Tibial artery (tissue), 4 donors: ENCODE measurements around the gene FAM171A1.

Experiments
- DNase-seq, 2 donors: peaks; one replicate each; pipeline ENCODE4 v3.0.0-alpha.2; 2019
- H3K27ac ChIP-seq, 2 donors: fragments of 200-600 bp; sonication (generic) in 1 of 2; 1 replicate in 1 of 2; 2 replicates in 1 of 2; pipeline ENCODE4 v1.5.1; 2018 to 2019; ENCODE audit warnings: mild to moderate bottlenecking in 1 of 2
- H3K27me3 ChIP-seq, 2 donors: fragments of 200-600 bp; sonication (generic) in 1 of 2; one replicate each; pipeline versions ENCODE4 v1.5.1 to v1.6.0; 2016 to 2019
- H3K36me3 ChIP-seq, 3 donors: fragments of 200-600 bp; sonication (generic) in 2 of 3; one replicate each; pipeline ENCODE4 v1.5.1; 2016 to 2019; ENCODE audit warnings: mild to moderate bottlenecking in 2 of 3
- H3K4me1 ChIP-seq, 4 donors: fragments of 200-600 bp; sonication (generic) in 2 of 4; 1 replicate in 3 of 4; 2 replicates in 1 of 4; pipeline ENCODE4 v1.5.1; 2016 to 2019
- H3K4me3 ChIP-seq, 2 donors: fragments of 200-600 bp; sonication (generic) in 1 of 2; 1 replicate in 1 of 2; 2 replicates in 1 of 2; pipeline ENCODE4 v1.5.1; 2018 to 2019; ENCODE audit warnings: mild to moderate bottlenecking in 2 of 2
- H3K9me3 ChIP-seq, 3 donors: fragments of 200-600 bp; sonication (generic) in 1 of 3; one replicate each; pipeline ENCODE4 v1.5.1; 2016 to 2019
- intact Hi-C: fragments of 100-400 bp; cut with DNase I; formaldehyde crosslinking; loops from one replicate; pipeline ENCODE4 v1.15.0; 2023; ENCODE audit warnings: low total_unique reads
- TF ChIP-seq, protein P1 (sequence below), 2 experiments: fragments of 200-600 bp in 1 of 2; fragments of 450-650 bp in 1 of 2; IDR thresholded peaks; one replicate each; pipeline ENCODE4 v1.5.1; 2017 to 2019; ENCODE audit warnings: antibody characterized with exemption in 2 of 2, mild to moderate bottlenecking in 1 of 2, moderate library complexity in 1 of 2

Gene FAM171A1

DNA sequence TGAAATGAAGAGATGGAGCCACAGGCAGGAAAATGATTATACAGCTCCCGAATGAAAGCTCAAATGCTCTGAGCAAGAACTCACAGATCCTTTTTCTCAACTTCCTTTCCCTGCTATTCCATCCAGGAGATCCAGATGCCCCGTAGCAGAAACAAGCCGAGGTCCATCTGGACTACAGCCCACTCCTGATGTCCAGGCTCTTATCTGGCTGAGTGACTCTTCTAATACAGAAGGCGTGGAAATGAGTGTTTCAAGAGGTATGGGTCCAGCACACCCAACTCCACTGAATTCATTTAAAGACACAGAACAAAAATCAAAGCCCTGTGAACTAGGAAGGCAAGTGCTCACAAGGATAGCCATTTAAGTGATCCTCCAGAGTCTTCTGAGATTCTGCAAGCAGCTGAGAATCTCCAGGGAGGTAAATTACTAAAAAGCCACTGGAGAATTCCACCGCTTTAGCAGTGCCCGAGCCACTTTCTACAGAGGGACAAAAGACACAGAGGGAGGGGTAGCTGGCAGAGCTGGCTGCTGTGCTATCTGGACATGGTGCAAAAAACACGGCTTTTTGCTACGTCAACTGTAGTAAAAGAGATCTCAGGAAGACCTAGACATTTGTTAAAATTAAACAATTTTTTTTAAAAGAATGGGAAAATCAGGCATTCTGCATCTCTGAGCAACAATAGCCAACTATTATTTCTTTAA is 24.5 kb downstream of the FAM171A1 start:
- Histone ChIP-seq H3K4me1 (peaks cover 0 to 6% (median 1%) of the 10 kb centered on the region in 4 donors), H3K9me3 (no peaks in the 10 kb centered on the region), H3K27ac (no peak overlapping the region), H3K36me3 (no peaks in the 10 kb centered on the region), H3K4me3 (no peak overlapping the region), H3K27me3 (no peaks in the 10 kb centered on the region)
- TF ChIP-seq, protein P1, sequence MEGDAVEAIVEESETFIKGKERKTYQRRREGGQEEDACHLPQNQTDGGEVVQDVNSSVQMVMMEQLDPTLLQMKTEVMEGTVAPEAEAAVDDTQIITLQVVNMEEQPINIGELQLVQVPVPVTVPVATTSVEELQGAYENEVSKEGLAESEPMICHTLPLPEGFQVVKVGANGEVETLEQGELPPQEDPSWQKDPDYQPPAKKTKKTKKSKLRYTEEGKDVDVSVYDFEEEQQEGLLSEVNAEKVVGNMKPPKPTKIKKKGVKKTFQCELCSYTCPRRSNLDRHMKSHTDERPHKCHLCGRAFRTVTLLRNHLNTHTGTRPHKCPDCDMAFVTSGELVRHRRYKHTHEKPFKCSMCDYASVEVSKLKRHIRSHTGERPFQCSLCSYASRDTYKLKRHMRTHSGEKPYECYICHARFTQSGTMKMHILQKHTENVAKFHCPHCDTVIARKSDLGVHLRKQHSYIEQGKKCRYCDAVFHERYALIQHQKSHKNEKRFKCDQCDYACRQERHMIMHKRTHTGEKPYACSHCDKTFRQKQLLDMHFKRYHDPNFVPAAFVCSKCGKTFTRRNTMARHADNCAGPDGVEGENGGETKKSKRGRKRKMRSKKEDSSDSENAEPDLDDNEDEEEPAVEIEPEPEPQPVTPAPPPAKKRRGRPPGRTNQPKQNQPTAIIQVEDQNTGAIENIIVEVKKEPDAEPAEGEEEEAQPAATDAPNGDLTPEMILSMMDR (IDR thresholded peaks at IDR 0.05): no peak
- intact Hi-C loops: no loop called here
- DNase-seq: no peak

DNA sequence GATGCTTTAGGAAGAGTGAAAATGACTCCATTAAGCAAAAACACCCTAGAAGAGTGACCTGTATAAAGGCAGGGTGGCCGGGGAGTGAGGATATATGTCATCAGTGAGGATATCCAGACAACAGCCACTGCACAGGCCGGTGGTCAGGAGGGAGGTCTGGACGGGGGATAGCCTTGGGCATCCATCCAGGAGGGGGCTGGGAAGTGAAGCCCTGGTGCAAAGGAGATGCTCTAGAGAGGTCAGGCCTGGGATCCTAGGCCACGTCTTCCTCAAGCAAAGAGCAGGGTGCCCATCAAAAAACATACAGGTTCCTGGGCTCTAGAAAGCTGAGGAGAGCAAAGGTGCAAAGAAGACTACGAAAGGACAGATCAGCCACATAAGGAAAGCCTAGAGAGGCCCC is 25.6 kb downstream of the FAM171A1 start:
- H3K4me3 ChIP-seq: no peak overlapping the region
- intact Hi-C loops: no loop called here
- no peak overlapping the region for H3K27ac ChIP-seq
- H3K9me3 ChIP-seq: no peaks in the 10 kb centered on the region
- no peaks in the 10 kb centered on the region for H3K36me3 ChIP-seq
- H3K27me3 ChIP-seq: no peaks in the 10 kb centered on the region
- no peak for DNase-seq
- peaks cover 0 to 6% (median 1%) of the 10 kb centered on the region in 4 donors for H3K4me1 ChIP-seq
- TF ChIP-seq, protein P1 (IDR thresholded peaks at IDR 0.05): no peak

DNA sequence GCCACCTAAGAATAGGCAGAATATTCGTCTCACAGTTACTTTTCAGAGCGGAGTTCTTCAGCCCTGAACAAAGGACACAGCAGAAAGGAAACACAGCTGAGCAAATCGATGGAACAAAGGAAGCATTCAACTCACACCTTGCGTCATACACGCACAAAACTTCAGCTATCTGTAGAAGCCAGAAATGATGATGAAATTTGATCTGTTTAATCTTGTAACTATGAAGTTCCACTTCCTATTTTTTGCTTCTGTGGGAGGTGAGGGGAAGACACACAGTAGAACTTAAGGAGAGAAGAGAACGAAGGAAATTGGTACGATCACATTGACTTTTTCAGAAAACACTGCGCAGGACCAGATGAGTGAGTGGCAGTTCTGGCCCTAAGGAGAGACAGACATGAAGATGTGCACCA is 26.2 kb downstream of the FAM171A1 start:
- H3K27ac ChIP-seq: no peak overlapping the region
- no peaks in the 10 kb centered on the region for H3K9me3 ChIP-seq
- no peaks in the 10 kb centered on the region for H3K27me3 ChIP-seq
- no peak for DNase-seq
- intact Hi-C loops: no loop called here
- TF ChIP-seq, protein P1 (IDR thresholded peaks at IDR 0.05): no peak
- H3K4me3 ChIP-seq: no peak overlapping the region
- H3K4me1 ChIP-seq: peaks cover 0 to 6% (median 1%) of the 10 kb centered on the region in 4 donors
- no peaks in the 10 kb centered on the region for H3K36me3 ChIP-seq

DNA sequence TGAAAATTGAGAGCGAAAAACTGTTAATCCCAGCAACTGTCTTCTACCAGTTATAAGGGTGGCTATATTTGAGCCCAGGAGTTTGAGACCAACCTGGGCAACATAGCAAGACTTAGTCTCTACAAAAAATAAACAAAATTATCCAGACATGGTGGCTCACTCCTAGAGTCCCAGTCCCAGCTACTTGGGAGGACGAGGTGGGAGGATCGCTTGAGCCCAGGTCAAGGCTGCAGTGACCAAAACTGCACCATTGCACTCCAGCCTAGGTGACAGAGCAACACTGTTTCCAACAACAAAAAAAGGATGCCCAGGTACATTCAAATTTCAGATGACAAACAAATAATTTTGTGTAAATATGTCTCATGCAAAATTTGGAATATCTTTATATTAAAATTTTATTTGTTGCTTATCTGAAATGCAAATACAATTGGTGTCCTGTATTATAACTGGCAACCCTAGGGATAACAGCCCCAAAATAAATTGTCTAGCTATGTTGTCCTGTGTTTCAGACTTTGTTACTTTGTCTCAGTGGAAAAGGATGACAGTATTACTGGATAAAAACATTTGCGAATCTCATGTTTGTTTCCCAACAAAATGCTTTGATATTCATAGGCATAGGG is 26.7 kb downstream of the FAM171A1 start:
- H3K27ac ChIP-seq: no peak overlapping the region
- DNase-seq: no peak
- H3K4me1 ChIP-seq: peaks cover 0 to 6% (median 1%) of the 10 kb centered on the region in 4 donors
- no peaks in the 10 kb centered on the region for H3K9me3 ChIP-seq
- no peaks in the 10 kb centered on the region for H3K27me3 ChIP-seq
- no peak overlapping the region for H3K4me3 ChIP-seq
- TF ChIP-seq, protein P1 (IDR thresholded peaks at IDR 0.05): no peak
- intact Hi-C loops: no loop called here
- H3K36me3 ChIP-seq: no peaks in the 10 kb centered on the region

DNA sequence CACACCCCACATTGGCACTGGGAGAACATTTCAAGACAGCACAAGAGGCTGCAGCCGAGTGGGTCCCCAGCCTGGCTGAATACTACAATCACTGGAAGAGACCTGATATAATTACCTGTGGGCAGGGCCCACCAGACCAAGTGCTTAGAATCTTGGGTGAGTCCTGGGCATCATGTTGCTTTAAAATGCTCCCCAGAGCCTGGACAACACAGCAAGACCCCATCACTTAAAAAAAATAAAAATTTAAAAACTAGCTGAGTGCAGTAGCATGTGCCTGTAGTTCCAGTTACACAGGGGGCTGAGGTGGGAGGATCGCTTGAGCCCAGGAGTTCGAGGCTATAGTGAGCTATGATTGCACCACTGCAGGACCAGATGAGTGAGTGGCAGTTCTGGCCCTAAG is 28.1 kb downstream of the FAM171A1 start:
- peak in 1 of 2 donors; percentile 10 for DNase-seq
- TF ChIP-seq, protein P1 (IDR thresholded peaks at IDR 0.05): no peak
- Histone ChIP-seq H3K4me1 (no peaks in the 10 kb centered on the region), H3K9me3 (no peaks in the 10 kb centered on the region), H3K36me3 (no peaks in the 10 kb centered on the region), H3K27me3 (no peaks in the 10 kb centered on the region), H3K27ac (no peak overlapping the region), H3K4me3 (no peak overlapping the region)
- intact Hi-C loops: no loop called here
